Measurements from ENCODE around the gene ZFYVE28. TPM values are rescaled to one million over a fixed set of nuclear protein-coding genes. Genes with fewer than 3 reads are reported as not detected.
"Not testable (repeated sequence)": the region's sequence is repeated elsewhere in the genome, so short reads cannot be mapped to it uniquely, and the experiment has no call there.

Gene ZFYVE28
- polyA plus RNA-seq (ENCODE audit: insufficient read depth in 1 of 5, insufficient read length in 5 of 5, low replicate concordance in 1 of 5) = 1 to 10 TPM; 2.9 to 4.0 (median 3.4) TPM
- long read RNA-seq, donor 1 = 0 reads
- long read RNA-seq, donor 2 = 0 reads
- long read RNA-seq, donor 3 = 0 reads
- long read RNA-seq, donor 4 = 0 reads
- long read RNA-seq, donor 5 = 0 reads
- long read RNA-seq, donor 6 = 0 reads
- long read RNA-seq, donor 7, partial matches to known transcripts = 38 of 38 reads
- long read RNA-seq, donor 7, other reads (novel, unspliced or antisense) = 0 of 38 reads
- long read RNA-seq, donor 8 = 0 reads

GRCh38 chr4:2417765-2418649 lies at the start of gene ZFYVE28:
Gene ZFYVE28, minus strand, starts transcription at chr4:2418645. Its CDS starts 322 bp downstream, at chr4:2418323.
- no peak for DNase-seq

- DNase-seq = not testable (repeated sequence)
Measured at GRCh38 chr4:2465544-2465943, 47.1 kb upstream of the ZFYVE28 start.

- no peak for DNase-seq
Measured at GRCh38 chr4:2465032-2465431, 46.6 kb upstream of the ZFYVE28 start.

- no peak for DNase-seq
Measured at GRCh38 chr4:2462992-2463762, 44.7 kb upstream of the ZFYVE28 start.

GRCh38 chr4:2462218-2462991 lies 44.0 kb upstream of the ZFYVE28 start:
- peak; percentile 59 to 67 for DNase-seq

GRCh38 chr4:2461246-2461960 lies 43.0 kb upstream of the ZFYVE28 start:
- no peak for DNase-seq

GRCh38 chr4:2459589-2460349 lies 41.3 kb upstream of the ZFYVE28 start:
- DNase-seq = no peak

GRCh38 chr4:2458546-2459491 lies 40.4 kb upstream of the ZFYVE28 start:
- DNase-seq = no peak

GRCh38 chr4:2457481-2458295 lies 39.2 kb upstream of the ZFYVE28 start:
- no peak for DNase-seq

GRCh38 chr4:2451821-2452785 lies 33.7 kb upstream of the ZFYVE28 start:
- no peak for DNase-seq

- no peak for DNase-seq
Measured at GRCh38 chr4:2451036-2451520, 32.6 kb upstream of the ZFYVE28 start.

GRCh38 chr4:2450394-2451035 lies 32.1 kb upstream of the ZFYVE28 start:
- no peak for DNase-seq

GRCh38 chr4:2449511-2450392 lies 31.3 kb upstream of the ZFYVE28 start:
- no peak for DNase-seq

- no peak for DNase-seq
Measured at GRCh38 chr4:2449051-2449450, 30.6 kb upstream of the ZFYVE28 start.

- DNase-seq = no peak
Measured at GRCh38 chr4:2448589-2448988, 30.1 kb upstream of the ZFYVE28 start.
